WTC11 (cell line): ENCODE data around the gene ISCU.

Experiments used
- ATF2 ChIP-seq: sonication (generic); formaldehyde crosslinking; IDR thresholded peaks from 2 replicates; pipeline ENCODE4 v1.8.1; 2022; ENCODE audit warnings: low read depth, missing genetic modification reagents, borderline replicate concordance
- CREM ChIP-seq: sonication (generic); formaldehyde crosslinking; IDR thresholded peaks from 2 replicates; pipeline ENCODE4 v1.8.1; 2022; ENCODE audit warnings: mild to moderate bottlenecking, missing genetic modification reagents, moderate library complexity
- CTCF ChIP-seq: fragments of 200-600 bp; IDR thresholded peaks from 2 replicates; pipeline ENCODE4 v1.8.0; 2022; ENCODE audit warnings: antibody characterized with exemption

DNA sequence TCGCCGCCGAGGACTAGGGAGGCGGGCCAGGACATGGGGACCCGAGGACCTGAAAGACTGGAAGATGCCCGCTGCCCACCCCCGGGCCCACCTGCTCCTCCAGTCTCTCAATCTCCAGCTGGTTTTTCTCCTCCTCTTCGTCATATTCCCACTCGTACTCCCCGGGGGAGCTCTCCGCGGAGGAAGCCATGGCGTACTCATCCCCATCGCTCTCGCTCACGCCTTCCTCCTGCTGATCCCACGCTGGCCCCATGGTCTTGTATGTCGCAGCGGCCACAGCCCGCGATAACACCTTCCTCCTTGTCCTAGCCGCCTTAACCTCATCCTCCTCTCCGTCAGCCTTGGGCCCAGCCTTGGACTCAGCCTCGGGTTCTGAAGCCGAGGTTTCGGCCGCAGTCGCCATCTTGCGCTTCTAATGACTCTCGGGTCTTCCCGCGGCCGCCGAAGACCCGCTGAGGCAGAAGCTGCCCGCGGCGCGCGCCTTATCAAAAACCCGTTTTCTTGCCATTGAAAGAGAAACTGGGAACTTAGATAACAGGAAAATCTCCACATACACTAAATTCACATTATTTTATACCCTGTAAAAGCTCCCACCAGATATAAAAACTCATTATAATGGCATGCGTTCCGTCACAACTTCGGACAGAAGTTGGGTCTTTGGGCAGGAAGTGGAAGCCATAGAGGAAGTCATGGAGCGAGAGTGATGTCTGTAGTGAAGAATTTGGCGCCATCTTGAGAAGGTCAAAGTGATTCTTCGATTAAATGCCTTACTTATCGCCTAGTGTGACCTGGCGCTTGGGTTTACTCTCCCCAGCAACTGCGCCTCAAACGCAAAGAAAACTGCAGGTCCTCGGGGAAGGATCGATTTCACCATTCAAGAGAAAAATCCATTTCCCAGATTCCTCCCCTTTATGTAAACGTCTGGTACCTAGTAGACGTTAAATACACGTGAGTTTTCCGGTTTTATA is 1.4 kb upstream of the ISCU start, which contains the start of gene SART3:
- TF ChIP-seq ATF2 (CRISPR knock-in tag) (no peak), CREM (CRISPR knock-in tag) (no peak), CTCF (no peak)
